Trophoblast cell (in vitro differentiated cells and primary cell): ENCODE results near the gene SEMA6A.

Source experiments
- DNase-seq, 2 donors: peaks; one replicate each; pipeline ENCODE4 v3.0.0-alpha.2; 2016
- H2AFZ ChIP-seq: 2 replicates; pipeline ENCODE4 v1.6.1; 2013; ENCODE audit warnings: low read length, moderate library complexity, mild to moderate bottlenecking; ENCODE audit not compliant: insufficient read depth, poor library complexity
- H2AK5ac ChIP-seq: 2 replicates; pipeline ENCODE4 v1.6.1; 2013; ENCODE audit warnings: mild to moderate bottlenecking, low read length
- H2BK120ac ChIP-seq: 2 replicates; pipeline ENCODE4 v1.6.1; 2013; ENCODE audit warnings: low read length, mild to moderate bottlenecking, moderate library complexity; ENCODE audit not compliant: insufficient read depth, poor library complexity
- H2BK12ac ChIP-seq: 2 replicates; pipeline ENCODE4 v1.6.1; 2013; ENCODE audit warnings: mild to moderate bottlenecking, low read length, moderate library complexity
- H2BK5ac ChIP-seq: 2 replicates; pipeline ENCODE4 v1.6.1; 2013; ENCODE audit warnings: low read length, low read depth, moderate library complexity, mild to moderate bottlenecking; ENCODE audit not compliant: poor library complexity
- H3K14ac ChIP-seq: 2 replicates; pipeline ENCODE4 v1.6.1; 2013; ENCODE audit warnings: mild to moderate bottlenecking, low read length
- H3K18ac ChIP-seq: 2 replicates; pipeline ENCODE4 v1.6.1; 2013; ENCODE audit warnings: mild to moderate bottlenecking, low read length
- H3K23ac ChIP-seq: 2 replicates; pipeline ENCODE4 v1.6.1; 2013; ENCODE audit warnings: low read length
- H3K27ac ChIP-seq: 2 replicates; pipeline ENCODE4 v1.5.1; 2013; ENCODE audit warnings: low read depth, mild to moderate bottlenecking, inconsistent platforms, low read length, moderate library complexity
- H3K27me3 ChIP-seq: 2 replicates; pipeline ENCODE4 v1.6.1; 2013; ENCODE audit warnings: inconsistent platforms, mild to moderate bottlenecking, low read length, moderate library complexity; ENCODE audit not compliant: insufficient read depth
- H3K36me3 ChIP-seq, 2 experiments: 1 replicate in 1 of 2; 2 replicates in 1 of 2; pipeline ENCODE4 v1.6.1; 2013; ENCODE audit warnings: low read length in 2 of 2, mild to moderate bottlenecking in 2 of 2, moderate library complexity in 1 of 2; ENCODE audit not compliant: insufficient read depth in 2 of 2, control insufficient read depth in 1 of 2
- H3K4ac ChIP-seq: 2 replicates; pipeline ENCODE4 v1.6.1; 2013; ENCODE audit warnings: low read depth, mild to moderate bottlenecking, low read length, moderate library complexity
- H3K4me1 ChIP-seq, 2 experiments: 1 replicate in 1 of 2; 2 replicates in 1 of 2; pipeline ENCODE4 v1.6.1; 2013; ENCODE audit warnings: low read length in 2 of 2, mild to moderate bottlenecking in 2 of 2, moderate library complexity in 1 of 2; ENCODE audit not compliant: insufficient read depth in 2 of 2, control insufficient read depth in 1 of 2
- H3K4me2 ChIP-seq: 2 replicates; pipeline ENCODE4 v1.6.1; 2013; ENCODE audit warnings: inconsistent platforms, mild to moderate bottlenecking, low read length, moderate library complexity
- H3K4me3 ChIP-seq: 2 replicates; pipeline ENCODE4 v1.5.1; 2013; ENCODE audit warnings: mild to moderate bottlenecking, low read depth, low read length, inconsistent platforms
- H3K79me1 ChIP-seq: one replicate; pipeline ENCODE4 v1.6.1; 2013; ENCODE audit warnings: low read length
- H3K79me2 ChIP-seq: 2 replicates; pipeline ENCODE4 v1.6.1; 2013; ENCODE audit warnings: low read length, mild to moderate bottlenecking; ENCODE audit not compliant: control insufficient read depth, insufficient read depth, poor library complexity
- H3K9ac ChIP-seq: 2 replicates; pipeline ENCODE4 v1.6.1; 2013; ENCODE audit warnings: mild to moderate bottlenecking, low read length
- H3K9me3 ChIP-seq: 2 replicates; pipeline ENCODE4 v1.6.1; 2013; ENCODE audit warnings: low read depth, mild to moderate bottlenecking, control low read depth, inconsistent platforms, low read length; ENCODE audit not compliant: insufficient read depth
- H4K12ac ChIP-seq: 2 replicates; pipeline ENCODE4 v1.6.1; 2013; ENCODE audit warnings: low read depth, mild to moderate bottlenecking, low read length, moderate library complexity
- H4K8ac ChIP-seq: 2 replicates; pipeline ENCODE4 v1.6.1; 2013; ENCODE audit warnings: low read depth, mild to moderate bottlenecking, low read length, moderate library complexity
- H4K91ac ChIP-seq: one replicate; pipeline ENCODE4 v1.6.1; 2013; ENCODE audit warnings: low read depth, mild to moderate bottlenecking, low read length, moderate library complexity
- WGBS: extraction: QIAGEN DNeasy Blood & Tissue Kit; methylation state at CpG from one replicate; pipeline ENCODE4 v1.1.7; 2013; ENCODE audit warnings: missing lambda C conversion rate; ENCODE audit not compliant: insufficient read length, insufficient coverage; ENCODE audit errors: extremely low coverage; 5-methylcytosine and 5-hydroxymethylcytosine counted together

The SEMA6A gene

DNA sequence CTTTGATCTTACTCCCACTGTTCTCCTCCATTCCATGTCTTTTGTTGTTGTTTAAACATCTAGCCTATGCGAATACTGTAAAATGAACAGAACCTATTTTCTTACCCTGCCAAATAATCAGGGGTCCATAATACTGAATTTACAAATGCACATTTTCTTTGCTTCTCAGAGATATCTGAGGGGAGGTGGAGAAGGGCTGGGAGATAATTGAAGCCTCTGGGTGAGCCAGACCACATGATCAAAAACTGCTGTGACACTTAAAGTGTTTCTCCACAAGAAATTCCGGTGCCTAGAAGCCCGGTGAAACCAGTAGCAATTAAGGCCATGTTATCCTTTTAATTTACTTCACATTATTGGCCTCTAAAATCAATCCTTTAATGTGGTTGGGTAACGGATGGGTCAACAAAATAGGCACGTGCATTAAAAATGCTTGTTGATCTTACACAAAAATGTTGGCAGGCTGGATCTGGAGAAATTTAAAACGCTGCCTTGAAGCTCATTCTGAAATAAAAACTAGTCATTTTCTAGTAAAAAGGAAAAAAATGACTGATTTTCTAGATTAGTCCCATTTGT is 10.8 kb downstream of the SEMA6A start:
- Histone ChIP-seq H3K4me3 (no peak overlapping the region), H3K18ac (no peak overlapping the region), H3K4ac (peak overlapping the region; percentile 80), H3K27ac (no peak overlapping the region), H3K79me1 (no peaks in the 10 kb centered on the region), H3K36me3 (peaks cover 7 to 17% of the 10 kb centered on the region in 2 experiments), H2AK5ac (no peak overlapping the region), H3K9ac (no peak overlapping the region), H3K4me2 (no peak overlapping the region), H2BK5ac (no peak overlapping the region), H3K14ac (no peak overlapping the region), H3K23ac (no peak overlapping the region), H3K27me3 (no peaks in the 10 kb centered on the region), H4K91ac (no peak overlapping the region), H2BK120ac (no peak overlapping the region), H2BK12ac (no peak overlapping the region), H4K12ac (no peak overlapping the region), H3K4me1 (peaks cover 11 to 22% of the 10 kb centered on the region in 2 experiments), H2AFZ (no peak overlapping the region), H4K8ac (no peak overlapping the region), H3K79me2 (peaks cover 30% of the 10 kb centered on the region), H3K9me3 (no peaks in the 10 kb centered on the region)
- WGBS = no CpG with 5 or more reads among the region's 6 CpGs
- DNase-seq = no peak

DNA sequence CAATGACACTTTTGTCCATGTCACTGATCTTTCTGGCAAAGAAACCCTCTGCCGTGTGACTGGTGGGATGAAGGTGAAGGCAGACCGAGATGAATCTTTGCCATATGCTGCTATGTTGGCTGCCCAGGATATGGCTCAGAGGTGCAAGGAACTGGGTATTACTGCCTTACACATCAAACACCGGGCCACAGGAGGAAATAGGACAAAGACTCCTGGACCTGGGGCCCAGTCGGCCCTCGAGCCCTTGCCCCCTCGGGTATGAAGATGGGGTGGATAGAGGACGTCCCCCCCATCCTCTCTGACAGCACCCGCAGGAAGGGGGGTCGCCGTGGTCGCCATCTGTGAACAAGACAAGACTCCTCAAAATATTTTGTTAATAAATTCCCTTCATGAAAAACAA is 12.0 kb downstream of the SEMA6A start:
- Histone ChIP-seq H3K79me1 (no peaks in the 10 kb centered on the region), H3K36me3 (peaks cover 7 to 13% of the 10 kb centered on the region in 2 experiments), H3K9me3 (no peaks in the 10 kb centered on the region), H3K18ac (no peak overlapping the region), H2BK120ac (no peak overlapping the region), H3K79me2 (peaks cover 26% of the 10 kb centered on the region), H4K12ac (no peak overlapping the region), H3K27me3 (no peaks in the 10 kb centered on the region), H3K14ac (no peak overlapping the region), H2AK5ac (no peak overlapping the region), H3K4me3 (no peak overlapping the region), H2BK12ac (no peak overlapping the region), H3K9ac (no peak overlapping the region), H3K27ac (no peak overlapping the region), H3K4ac (peak overlapping the region; percentile 99), H4K91ac (no peak overlapping the region), H2BK5ac (no peak overlapping the region), H3K4me1 (peaks cover 11 to 19% of the 10 kb centered on the region in 2 experiments), H3K4me2 (no peak overlapping the region), H3K23ac (no peak overlapping the region), H4K8ac (no peak overlapping the region), H2AFZ (no peak overlapping the region)
- WGBS = no CpG with 5 or more reads among the region's 11 CpGs
- no peak for DNase-seq

DNA sequence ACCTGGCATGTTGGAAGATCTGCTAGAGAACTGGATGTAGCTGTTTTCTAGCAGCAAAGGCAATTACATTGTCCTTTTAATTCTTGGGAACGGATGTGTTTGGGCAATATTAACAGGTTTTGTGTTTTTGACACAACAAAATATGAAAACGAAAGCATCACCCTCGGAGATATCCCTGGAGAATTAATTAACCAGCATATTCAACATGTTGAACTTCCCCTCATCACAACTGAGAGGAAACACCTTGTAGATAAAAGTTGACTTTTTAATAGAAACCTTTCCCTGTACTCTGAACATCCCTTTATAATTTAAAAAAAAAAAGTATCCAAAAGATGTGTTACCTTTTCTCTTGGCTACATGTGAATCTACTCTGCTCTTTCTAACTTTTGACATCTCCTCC is 13.0 kb downstream of the SEMA6A start:
- no peak for DNase-seq
- H3K4ac ChIP-seq = peak overlapping the region; percentile 53
- H3K79me1 ChIP-seq = no peaks in the 10 kb centered on the region
- no peak overlapping the region for H4K8ac ChIP-seq
- no peak overlapping the region for H4K91ac ChIP-seq
- H3K9ac ChIP-seq = no peak overlapping the region
- H3K79me2 ChIP-seq = peaks cover 26% of the 10 kb centered on the region
- H3K4me3 ChIP-seq = no peak overlapping the region
- H3K36me3 ChIP-seq = peaks cover 6 to 13% of the 10 kb centered on the region in 2 experiments
- no peak overlapping the region for H3K27ac ChIP-seq
- H3K18ac ChIP-seq = no peak overlapping the region
- no peaks in the 10 kb centered on the region for H3K27me3 ChIP-seq
- no peak overlapping the region for H3K4me2 ChIP-seq
- no peak overlapping the region for H2BK120ac ChIP-seq
- H2AK5ac ChIP-seq = no peak overlapping the region
- no peak overlapping the region for H2BK5ac ChIP-seq
- H3K9me3 ChIP-seq = no peaks in the 10 kb centered on the region
- H4K12ac ChIP-seq = no peak overlapping the region
- no CpG with 5 or more reads among the region's 3 CpGs for whole genome bisulfite sequencing
- no peak overlapping the region for H2BK12ac ChIP-seq
- no peak overlapping the region for H3K14ac ChIP-seq
- no peak overlapping the region for H2AFZ ChIP-seq
- no peak overlapping the region for H3K23ac ChIP-seq
- H3K4me1 ChIP-seq = peaks cover 11 to 15% of the 10 kb centered on the region in 2 experiments

DNA sequence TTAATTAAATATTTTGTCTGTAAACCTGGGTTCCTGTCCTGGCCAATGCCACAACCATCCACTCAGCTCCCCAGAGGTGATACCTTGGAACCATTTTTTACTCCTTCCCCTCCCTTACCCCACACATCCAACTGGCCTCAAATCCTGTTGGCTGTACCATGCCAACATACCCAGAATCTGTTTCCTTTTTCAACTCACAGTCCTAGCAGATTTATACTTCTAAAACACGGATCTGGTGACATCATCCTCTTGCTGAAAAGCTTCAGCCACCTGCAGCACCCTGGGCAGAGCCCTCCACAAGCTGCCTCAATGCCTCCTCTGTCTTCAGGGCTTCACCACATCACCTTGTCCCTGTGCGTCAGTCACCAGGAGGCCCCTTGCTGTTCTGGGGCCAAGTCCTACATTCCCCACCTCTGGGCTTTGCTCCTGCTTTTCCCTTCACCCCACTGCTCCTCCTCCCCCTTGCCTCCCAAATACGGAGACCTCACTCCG is 14.9 kb downstream of the SEMA6A start:
- Histone ChIP-seq H3K4me2 (peak overlapping the region; percentile 16), H3K36me3 (peaks cover 5 to 12% of the 10 kb centered on the region in 2 experiments), H3K9ac (no peak overlapping the region), H3K23ac (no peak overlapping the region), H3K27ac (no peak overlapping the region), H3K4me3 (no peak overlapping the region), H2AFZ (no peak overlapping the region), H4K91ac (no peak overlapping the region), H3K4me1 (peaks cover 11 to 13% of the 10 kb centered on the region in 2 experiments), H2BK120ac (no peak overlapping the region), H4K12ac (no peak overlapping the region), H3K4ac (peak overlapping the region; percentile 85), H2AK5ac (no peak overlapping the region), H3K27me3 (no peaks in the 10 kb centered on the region), H4K8ac (no peak overlapping the region), H2BK5ac (peak overlapping the region; percentile 20), H2BK12ac (no peak overlapping the region), H3K9me3 (no peaks in the 10 kb centered on the region), H3K79me1 (no peaks in the 10 kb centered on the region), H3K79me2 (peaks cover 27% of the 10 kb centered on the region), H3K14ac (no peak overlapping the region), H3K18ac (no peak overlapping the region)
- no CpG with 5 or more reads among the region's 4 CpGs for WGBS
- no peak for DNase-seq
